Sigmoid colon (tissue), 4 donors: ENCODE measurements around the gene TRIM65.

Experiments
- CTCF ChIP-seq, 4 experiments: fragments of 450-650 bp in 3 of 4; fragments of 200-600 bp in 1 of 4; IDR thresholded peaks; one replicate each; pipeline ENCODE4 v1.5.1; 2016 to 2019; ENCODE audit warnings: antibody characterized with exemption in 4 of 4, mild to moderate bottlenecking in 3 of 4, moderate library complexity in 2 of 4
- POLR2AphosphoS5 ChIP-seq, 4 donors: sonication (generic); formaldehyde crosslinking; IDR thresholded peaks; one replicate each; pipeline ENCODE4 v1.6.1; 2017; ENCODE audit warnings: antibody characterized with exemption in 4 of 4

- TF ChIP-seq CTCF (IDR thresholded peaks at IDR 0.05) = no peak
- TF ChIP-seq POLR2AphosphoS5 (IDR thresholded peaks at IDR 0.05) = no peak
These were observed 22.2 kb downstream of the TRIM65 start for GRCh38 chr17:75874323-75875181.
